GM21528 (cell line): ENCODE results near the gene ITGA2.

Source experiments
- ATAC-seq: cut with Tn5 transposase; IDR thresholded peaks from one replicate; pipeline ENCODE4 v1.9.1; 2021; ENCODE audit warnings: mild to moderate bottlenecking, moderate library complexity; ENCODE audit not compliant: unreplicated experiment, low FRiP score

The ITGA2 gene

GRCh38 chr5:53013857-53014256 lies 24.7 kb downstream of the ITGA2 start:
- no peak for ATAC-seq

GRCh38 chr5:53017383-53017782 lies 28.2 kb downstream of the ITGA2 start:
- ATAC-seq: no peak

GRCh38 chr5:53017794-53018391 lies 28.7 kb downstream of the ITGA2 start:
- no peak for ATAC-seq

GRCh38 chr5:53019320-53019719 lies 30.2 kb downstream of the ITGA2 start:
- no peak for ATAC-seq

GRCh38 chr5:53022930-53023511 lies 33.9 kb downstream of the ITGA2 start:
- no peak for ATAC-seq

- peak; percentile 81 for ATAC-seq
Observed at GRCh38 chr5:53023969-53024368, 34.8 kb downstream of the ITGA2 start.

- no peak for ATAC-seq
Observed at GRCh38 chr5:53024535-53024934, 35.4 kb downstream of the ITGA2 start.

- no peak for ATAC-seq
Observed at GRCh38 chr5:53025487-53025886, 36.3 kb downstream of the ITGA2 start.

GRCh38 chr5:53027913-53028312 lies 38.8 kb downstream of the ITGA2 start:
- no peak for ATAC-seq

GRCh38 chr5:53029608-53030007 lies 40.5 kb downstream of the ITGA2 start:
- no peak for ATAC-seq

- ATAC-seq: no peak
Observed at GRCh38 chr5:53030893-53031292, 41.7 kb downstream of the ITGA2 start.

- no peak for ATAC-seq
Observed at GRCh38 chr5:53031695-53032096, 42.5 kb downstream of the ITGA2 start.

GRCh38 chr5:53032188-53032587 lies 43.0 kb downstream of the ITGA2 start:
- ATAC-seq: no peak

- ATAC-seq: no peak
Observed at GRCh38 chr5:53034832-53035231, 45.7 kb downstream of the ITGA2 start.

- ATAC-seq: no peak
Observed at GRCh38 chr5:53035868-53036381, 46.8 kb downstream of the ITGA2 start.

- ATAC-seq: no peak
Observed at GRCh38 chr5:53037141-53037859, 48.1 kb downstream of the ITGA2 start.

- no peak for ATAC-seq
Observed at GRCh38 chr5:53038196-53038847, 49.2 kb downstream of the ITGA2 start.

- no peak for ATAC-seq
Observed at GRCh38 chr5:53039855-53040254, 50.7 kb downstream of the ITGA2 start.

GRCh38 chr5:53041071-53041692 lies 52.0 kb downstream of the ITGA2 start:
- peak; percentile 95 for ATAC-seq

- no peak for ATAC-seq
Observed at GRCh38 chr5:53041740-53042139, 52.6 kb downstream of the ITGA2 start.

GRCh38 chr5:53045263-53045662 lies 56.1 kb downstream of the ITGA2 start:
- no peak for ATAC-seq
